Astrocyte of the cerebellum (primary cell): ENCODE measurements around the gene SEZ6L.

Source experiments
- DNase-seq: peaks from one replicate; pipeline ENCODE4 v3.0.0-alpha.2; 2011; ENCODE audit warnings: low read depth
- H3K4me3 ChIP-seq: 2 replicates; pipeline ENCODE4 v1.5.1; 2011; ENCODE audit warnings: mild to moderate bottlenecking, low read depth, low read length, moderate library complexity
- CTCF ChIP-seq: IDR thresholded peaks from 2 replicates; pipeline ENCODE4 v1.5.1; 2012; ENCODE audit warnings: low read length, low read depth, moderate library complexity, mild to moderate bottlenecking; ENCODE audit errors: missing control alignments
- in situ Hi-C: cut with HindIII; loops from 2 replicates; pipeline ENCODE4 v1.10.0; 2017; ENCODE audit warnings: low sequenced_read_pairs

SEZ6L gene

GRCh38 chr22:26316732-26317285 lies 147.5 kb downstream of the SEZ6L start:
- DNase-seq, result no peak
- TF ChIP-seq CTCF, result no peak
- in situ Hi-C loops, result no loop called here
- H3K4me3 ChIP-seq, result no peak overlapping the region

DNA sequence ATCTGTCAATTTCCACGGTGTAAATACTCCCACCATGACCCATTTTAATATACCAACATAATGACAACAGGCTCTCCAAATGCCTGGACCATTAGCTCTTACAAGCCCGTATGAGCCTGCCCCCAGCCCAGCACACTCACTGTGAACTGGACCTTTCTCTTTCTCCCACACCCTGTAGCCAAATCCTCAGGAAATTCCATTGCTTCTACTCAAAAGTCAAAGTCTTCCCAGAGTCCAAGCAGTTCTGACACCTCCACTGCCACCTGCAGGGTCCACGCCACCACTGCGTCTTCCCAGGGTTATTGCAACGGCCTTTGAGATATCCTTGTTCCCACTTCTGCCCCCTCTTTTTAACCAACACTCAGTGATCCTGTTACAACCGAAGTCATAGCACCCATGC lies 149.7 kb downstream of the SEZ6L start:
- in situ Hi-C loops, result no loop called here
- peak; percentile 44 for TF ChIP-seq CTCF
- no peak overlapping the region for H3K4me3 ChIP-seq
- no peak for DNase-seq

GRCh38 chr22:26320447-26320846 lies 151.2 kb downstream of the SEZ6L start:
- in situ Hi-C loops, result no loop called here
- TF ChIP-seq CTCF, result no peak
- no peak overlapping the region for H3K4me3 ChIP-seq
- no peak for DNase-seq

DNA sequence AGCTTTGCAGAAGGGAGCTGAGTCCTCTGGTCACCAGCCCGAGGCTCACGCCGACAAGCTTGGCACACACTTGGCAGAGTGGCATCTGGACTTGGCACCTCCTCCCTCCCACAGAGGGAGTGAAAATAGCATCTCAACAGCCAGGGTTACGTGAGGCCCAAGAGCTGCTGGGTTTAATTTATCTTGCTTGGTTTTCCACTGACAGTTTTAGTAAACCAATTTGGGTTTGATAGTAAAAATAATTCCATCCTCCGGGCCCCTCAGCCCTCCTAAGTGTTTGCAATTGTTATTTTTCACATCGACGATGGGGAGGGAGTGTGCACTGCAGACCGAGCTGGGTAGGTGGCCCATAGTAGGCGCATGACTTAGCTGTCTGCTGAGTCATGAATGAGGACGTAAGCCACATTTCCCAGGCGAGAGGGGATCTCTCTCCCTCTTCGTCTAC lies 152.2 kb downstream of the SEZ6L start:
- in situ Hi-C loops, result no loop called here
- TF ChIP-seq CTCF, result no peak
- DNase-seq, result no peak
- H3K4me3 ChIP-seq, result no peak overlapping the region

GRCh38 chr22:26322179-26322905 lies 153.1 kb downstream of the SEZ6L start:
- in situ Hi-C loops, result no loop called here
- TF ChIP-seq CTCF, result no peak
- peak; percentile 51 for DNase-seq
- H3K4me3 ChIP-seq, result no peak overlapping the region

DNA sequence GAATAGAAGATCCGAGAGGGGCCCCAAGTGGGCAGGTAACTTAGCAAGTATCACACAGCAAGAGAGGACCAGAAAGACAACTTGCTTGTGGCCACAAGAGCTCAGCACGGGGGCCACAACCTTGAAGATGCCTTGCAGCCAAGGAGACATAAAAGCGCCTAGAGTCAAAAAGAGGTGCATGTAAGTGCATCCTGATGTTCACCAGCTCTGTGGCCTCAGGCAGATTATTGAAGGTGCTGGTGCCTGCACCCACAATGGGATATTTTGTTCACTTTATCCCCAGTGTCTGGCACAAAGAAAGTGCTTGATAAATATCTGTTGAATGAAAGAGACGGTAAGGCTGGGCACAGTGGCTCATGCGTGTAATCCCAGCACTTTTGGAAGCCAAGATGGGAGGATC lies 153.8 kb downstream of the SEZ6L start:
- no peak overlapping the region for H3K4me3 ChIP-seq
- no peak for TF ChIP-seq CTCF
- in situ Hi-C loops, result no loop called here
- no peak for DNase-seq
